Measurements from ENCODE around the gene LRP10.

LRP10 gene

DNA sequence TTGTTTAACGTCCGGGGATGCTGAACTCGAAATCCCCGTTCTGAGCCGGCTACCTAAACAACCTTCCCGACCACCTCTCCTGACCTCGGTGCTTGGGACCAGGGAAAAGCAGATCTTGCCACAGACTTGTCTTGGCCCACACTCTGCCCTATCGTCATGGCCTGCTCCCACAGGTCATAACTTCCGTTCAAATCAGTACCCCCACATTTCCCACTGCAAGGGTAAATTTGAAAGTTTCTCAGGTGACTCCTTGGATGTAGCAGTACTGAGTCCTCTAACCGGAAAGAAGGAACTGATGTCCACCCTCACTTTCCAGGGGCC lies 48.0 kb downstream of the LRP10 start:
- DNase-seq (ENCODE audit: low read depth), result no peak

GRCh38 chr14:22920697-22921096 lies 49.2 kb downstream of the LRP10 start:
- DNase-seq (ENCODE audit: low read depth), result no peak

GRCh38 chr14:22922294-22922693 lies 50.8 kb downstream of the LRP10 start:
- no peak for DNase-seq (ENCODE audit: low read depth)

DNA sequence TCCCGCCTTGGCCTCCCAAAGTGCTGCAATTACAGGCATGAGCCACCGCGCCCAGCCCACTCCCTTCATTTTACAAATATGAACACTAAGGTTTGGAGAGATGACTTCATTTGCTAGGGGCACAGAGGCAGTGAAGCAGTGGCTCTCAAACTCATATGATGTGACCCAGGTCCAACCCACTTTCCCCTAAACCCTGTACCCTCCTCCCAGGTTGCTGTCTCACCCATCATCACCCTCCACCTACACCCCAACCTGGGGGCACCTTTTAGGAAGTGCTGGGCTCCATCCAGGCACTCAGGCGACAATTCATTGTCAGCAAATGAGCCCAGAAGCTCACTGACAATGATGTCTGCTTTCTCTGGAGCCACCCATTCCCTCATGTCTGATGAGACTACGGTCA lies 52.2 kb downstream of the LRP10 start:
- no peak for DNase-seq (ENCODE audit: low read depth)

DNA sequence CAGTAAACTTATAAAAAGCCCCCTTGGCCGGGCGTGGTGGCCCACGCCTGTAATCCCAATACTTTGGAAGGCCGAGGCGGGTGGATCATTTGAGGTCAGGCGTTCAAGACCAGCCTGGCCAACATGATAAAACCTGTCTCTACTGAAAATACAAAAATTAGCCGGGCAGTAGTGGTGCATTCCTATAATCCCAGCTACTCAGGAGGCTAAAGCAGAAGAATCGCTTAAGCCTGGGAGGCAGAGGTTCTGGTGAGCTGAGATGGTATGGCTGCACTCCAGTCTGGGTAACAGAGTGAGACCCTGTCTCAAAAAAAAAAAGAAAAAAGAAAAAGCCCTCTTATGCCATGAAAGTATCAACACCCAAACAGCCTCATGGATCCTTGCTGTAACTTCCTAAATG lies 54.0 kb downstream of the LRP10 start:
- DNase-seq (ENCODE audit: low read depth), result no peak

GRCh38 chr14:22926316-22926715 lies 54.8 kb downstream of the LRP10 start:
- no peak for DNase-seq (ENCODE audit: low read depth)

DNA sequence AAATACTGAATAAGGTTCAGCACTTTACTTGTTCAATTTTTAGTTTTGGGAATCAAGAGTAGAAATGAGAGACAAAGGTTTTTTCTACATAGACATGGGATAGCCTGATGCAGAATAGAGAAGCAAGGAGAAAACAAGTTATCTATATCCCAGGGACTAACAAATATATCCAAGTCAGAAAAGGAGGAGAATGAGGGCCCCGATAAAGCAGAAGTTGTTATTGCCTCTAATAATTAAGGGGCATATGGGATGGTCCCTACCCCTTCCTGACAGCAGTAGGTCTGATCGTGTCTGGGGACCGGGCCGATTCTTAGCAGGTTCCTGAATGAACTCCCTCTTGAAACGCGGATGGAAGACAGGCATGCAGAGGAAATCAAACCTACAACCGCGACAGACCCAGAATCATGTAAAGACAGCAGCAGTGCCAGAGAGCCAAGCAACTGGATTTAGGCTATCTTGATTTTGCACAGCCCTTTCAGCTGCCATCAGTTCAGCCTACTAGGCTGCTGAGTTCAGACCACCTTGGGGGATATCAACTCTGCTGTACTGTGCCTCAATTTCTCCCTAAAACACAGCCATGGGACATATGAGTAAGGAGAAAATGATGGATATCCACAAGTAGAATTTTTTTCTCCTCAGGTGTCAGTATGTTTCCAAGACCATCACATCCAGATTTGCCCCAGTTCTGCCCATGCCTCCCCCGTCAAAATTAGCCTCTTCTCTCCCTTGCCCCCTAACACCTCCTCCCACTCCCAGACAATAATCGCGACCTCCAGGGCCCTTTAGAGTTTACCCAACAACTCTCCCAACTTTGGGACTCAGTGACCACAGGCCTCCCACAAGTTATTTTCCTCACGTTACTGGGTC lies 56.9 kb downstream of the LRP10 start:
- no peak for DNase-seq (ENCODE audit: low read depth)

- peak; percentile 100 for DNase-seq (ENCODE audit: low read depth)
These were observed 57.8 kb downstream of the LRP10 start, which contains the start of gene PRMT5 for GRCh38 chr14:22929104-22929960. TSS of gene PRMT5 (minus strand) at chr14:22929376. CDS start at chr14:22929361, 15 bp downstream.

- no peak for DNase-seq (ENCODE audit: low read depth)
These were observed 58.4 kb downstream of the LRP10 start for GRCh38 chr14:22929961-22930364.
